Activated naive CD4-positive, alpha-beta T cell treated with anti-CD3 and anti-CD28 coated beads, Interleukin-2, amount 50 U/mL, for 72 hours (primary cell): ENCODE results near the gene KRT9. TPM values are rescaled to one million over a fixed set of nuclear protein-coding genes. Genes with fewer than 3 reads are reported as not detected.

Experiments
- total RNA-seq, 2 donors: library from RNA; stranded (reverse); gene quantifications; one replicate each; pipeline ENCODE4 v1.2.3, GENCODE V29; 2022

Gene KRT9
- total RNA-seq, 2 donors from 2014 or later = not detected

Other genes with a start within 250 kb of the KRT9 start
- gene KRT33A, start 221.2 kb downstream of the KRT9 start, total RNA-seq = not detected
- not detected for gene KRT33B, start 202.2 kb downstream of the KRT9 start, total RNA-seq
- not detected for gene KRT34, start 189.8 kb downstream of the KRT9 start, total RNA-seq
- gene KRT31, start 174.5 kb downstream of the KRT9 start, total RNA-seq = not detected
- not detected for gene KRT37, start 147.5 kb downstream of the KRT9 start, total RNA-seq
- gene KRT38, start 131.1 kb downstream of the KRT9 start, total RNA-seq = not detected
- not detected for gene KRT32, start 104.7 kb downstream of the KRT9 start, total RNA-seq
- not detected for gene KRT35, start 90.9 kb downstream of the KRT9 start, total RNA-seq
- gene KRT36, start 82.1 kb downstream of the KRT9 start, total RNA-seq = not detected
- not detected for gene KRT13, start 66.4 kb downstream of the KRT9 start, total RNA-seq
- gene KRT15, start 53.2 kb downstream of the KRT9 start, total RNA-seq = not detected
- gene KRT19, start 43.8 kb downstream of the KRT9 start, total RNA-seq = not detected
- not detected for gene KRT14, start 14.8 kb upstream of the KRT9 start, total RNA-seq
- gene KRT16, start 40.7 kb upstream of the KRT9 start, total RNA-seq = not detected
- under 1 TPM in 1 of 2 donors, not detected in 1; 0.50 TPM for gene KRT17, start 52.5 kb upstream of the KRT9 start, total RNA-seq
- gene EIF1, start 116.8 kb upstream of the KRT9 start, total RNA-seq = 1,000 to 10,000 TPM in 1 of 2 donors, 100 to 1,000 TPM in 1; 899 to 1,106 TPM
- not detected for gene GAST, start 140.3 kb upstream of the KRT9 start, total RNA-seq
- not detected for gene HAP1, start 162.6 kb upstream of the KRT9 start, total RNA-seq
- under 1 TPM; 0.39 to 0.72 TPM for gene JUP, start 214.7 kb upstream of the KRT9 start, total RNA-seq
- gene P3H4, start 239.9 kb upstream of the KRT9 start, total RNA-seq = 1 to 10 TPM; 1.1 to 1.8 TPM
- gene FKBP10, start 240.9 kb upstream of the KRT9 start, total RNA-seq = under 1 TPM in 1 of 2 donors, not detected in 1; 0.47 TPM